Measurements from ENCODE around the gene IL22. TPM values are rescaled to one million over a fixed set of nuclear protein-coding genes. Genes with fewer than 3 reads are reported as not detected.

The IL22 gene
- total and polyA plus RNA-seq, 9 of the 15 experiments (the other 6 are each of a cell fraction or from before 2014, with no cell fraction given) = not detected

DNA sequence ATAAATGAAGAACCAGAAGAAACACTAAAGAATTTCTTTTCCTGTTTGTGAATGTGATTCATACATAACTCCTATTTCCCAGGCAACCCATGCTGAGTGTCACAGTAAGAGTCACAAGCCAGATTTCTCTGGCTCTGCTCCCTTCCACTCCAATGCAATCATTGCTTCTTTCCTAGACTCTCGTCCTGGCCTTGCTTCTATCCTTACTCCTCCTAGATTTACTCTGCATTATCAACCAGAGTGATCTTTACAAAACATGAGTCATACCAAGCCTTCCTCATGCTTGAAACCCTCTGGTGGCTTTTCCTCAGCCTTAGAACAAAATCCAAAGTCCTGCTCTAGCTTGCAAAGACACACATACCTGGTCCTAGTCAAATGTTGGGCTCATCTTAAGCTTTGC lies 13.3 kb downstream of the IL22 start (continued):
- TF ChIP-seq TRIM24 (IDR thresholded peaks at IDR 0.05) (no peak), ZNF3 (CRISPR knock-in tag; IDR thresholded peaks at IDR 0.05) (no peak), SNRNP70 (optimal IDR thresholded peaks at IDR 0.05; ENCODE audit: low read depth, low read length) (no peak), CEBPB (tag; IDR thresholded peaks at IDR 0.05) (no peak), NONO (IDR thresholded peaks at IDR 0.05; ENCODE audit: low read depth in 2 of 2, low read length in 1 of 2) (no peak), ZBTB17 (CRISPR knock-in tag; IDR thresholded peaks at IDR 0.05) (no peak), STAT5A (IDR thresholded peaks at IDR 0.05; ENCODE audit: borderline replicate concordance, low read length) (no peak), MBD2 (IDR thresholded peaks at IDR 0.05; ENCODE audit: borderline replicate concordance, low read depth) (no peak), CBFB (CRISPR knock-in tag; IDR thresholded peaks at IDR 0.05) (no peak), ZNF232 (CRISPR knock-in tag; IDR thresholded peaks at IDR 0.05) (no peak), SREBF2 (CRISPR knock-in tag; IDR thresholded peaks at IDR 0.05) (no peak), GABPB1 (CRISPR knock-in tag; IDR thresholded peaks at IDR 0.05) (no peak), ZBED1 (IDR thresholded peaks at IDR 0.05) (no peak), RBM15 (IDR thresholded peaks at IDR 0.05; ENCODE audit: insufficient read depth, low read length) (no peak), FIP1L1 (IDR thresholded peaks at IDR 0.05; ENCODE audit: low read depth, low read length, poor library complexity, severe bottlenecking) (no peak), NCOA4 (IDR thresholded peaks at IDR 0.05; ENCODE audit: partially characterized antibody) (no peak), SRSF7 (optimal IDR thresholded peaks at IDR 0.05; ENCODE audit: low read depth, low read length) (no peak), ZNF561 (CRISPR knock-in tag; conservative IDR thresholded peaks at IDR 0.05) (no peak), SMARCE1 (IDR thresholded peaks at IDR 0.05) (peak; percentile 81; the same call in 1 of the 2 replicates), ZNF668 (CRISPR knock-in tag; IDR thresholded peaks at IDR 0.05) (no peak), ZKSCAN3 (CRISPR knock-in tag; IDR thresholded peaks at IDR 0.05) (no peak), ZNF699 (CRISPR knock-in tag; IDR thresholded peaks at IDR 0.05; ENCODE audit: insufficient replicate concordance) (no peak), MYC (IDR thresholded peaks at IDR 0.05; ENCODE audit: low read depth, low read length) (0 out of 2 replicates have a peak, but pooled peaks have one; percentile 26), MYC (CRISPR knock-in tag; IDR thresholded peaks at IDR 0.05; ENCODE audit: borderline replicate concordance, low read depth) (no peak), IRF2 (CRISPR knock-in tag; IDR thresholded peaks at IDR 0.05) (no peak)
- TF ChIP-seq, protein P1, sequence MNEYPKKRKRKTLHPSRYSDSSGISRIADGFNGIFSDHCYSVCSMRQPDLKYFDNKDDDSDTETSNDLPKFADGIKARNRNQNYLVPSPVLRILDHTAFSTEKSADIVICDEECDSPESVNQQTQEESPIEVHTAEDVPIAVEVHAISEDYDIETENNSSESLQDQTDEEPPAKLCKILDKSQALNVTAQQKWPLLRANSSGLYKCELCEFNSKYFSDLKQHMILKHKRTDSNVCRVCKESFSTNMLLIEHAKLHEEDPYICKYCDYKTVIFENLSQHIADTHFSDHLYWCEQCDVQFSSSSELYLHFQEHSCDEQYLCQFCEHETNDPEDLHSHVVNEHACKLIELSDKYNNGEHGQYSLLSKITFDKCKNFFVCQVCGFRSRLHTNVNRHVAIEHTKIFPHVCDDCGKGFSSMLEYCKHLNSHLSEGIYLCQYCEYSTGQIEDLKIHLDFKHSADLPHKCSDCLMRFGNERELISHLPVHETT (CRISPR knock-in tag; conservative IDR thresholded peaks at IDR 0.05 in 1 of 2, IDR thresholded peaks at IDR 0.05 in 1 of 2) = 0 out of 4 replicates have a peak, but pooled peaks of 1 of the 2 experiments have one; percentile 29
- TF ChIP-seq, protein P2, sequence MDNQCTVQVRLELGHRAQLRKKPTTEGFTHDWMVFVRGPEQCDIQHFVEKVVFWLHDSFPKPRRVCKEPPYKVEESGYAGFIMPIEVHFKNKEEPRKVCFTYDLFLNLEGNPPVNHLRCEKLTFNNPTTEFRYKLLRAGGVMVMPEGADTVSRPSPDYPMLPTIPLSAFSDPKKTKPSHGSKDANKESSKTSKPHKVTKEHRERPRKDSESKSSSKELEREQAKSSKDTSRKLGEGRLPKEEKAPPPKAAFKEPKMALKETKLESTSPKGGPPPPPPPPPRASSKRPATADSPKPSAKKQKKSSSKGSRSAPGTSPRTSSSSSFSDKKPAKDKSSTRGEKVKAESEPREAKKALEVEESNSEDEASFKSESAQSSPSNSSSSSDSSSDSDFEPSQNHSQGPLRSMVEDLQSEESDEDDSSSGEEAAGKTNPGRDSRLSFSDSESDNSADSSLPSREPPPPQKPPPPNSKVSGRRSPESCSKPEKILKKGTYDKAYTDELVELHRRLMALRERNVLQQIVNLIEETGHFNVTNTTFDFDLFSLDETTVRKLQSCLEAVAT (IDR thresholded peaks at IDR 0.05) = no peak
